HEK293T (cell line): Measurements from ENCODE around the gene TNNI3K.

ENCODE experiments used
- CTCF ChIA-PET: fragments of 350-600 bp; formaldehyde crosslinking; extraction: SDS; loops from one replicate; lab custom pipeline; 2021; ENCODE audit warnings: antibody characterized with exemption, inconsistent platforms; lab: Yijun Ruan, JAX
- POLR2A ChIA-PET: fragments of 350-600 bp; formaldehyde crosslinking; extraction: SDS; loops from one replicate; lab custom pipeline; 2020; ENCODE audit warnings: antibody characterized with exemption, inconsistent platforms; lab: Yijun Ruan, JAX
- DNase-seq: peaks from one replicate; pipeline ENCODE4 v3.0.0; 2012; ENCODE audit warnings: mixed read lengths; ENCODE audit errors: extremely low spot score
- ARNT ChIP-seq: fragments of 450-650 bp; IDR thresholded peaks from 2 replicates; pipeline ENCODE4 v1.6.1; 2017; ENCODE audit warnings: mild to moderate bottlenecking
- BHLHE40 ChIP-seq: fragments of 450-650 bp; IDR thresholded peaks from 2 replicates; pipeline ENCODE4 v1.6.1; 2016; ENCODE audit warnings: mild to moderate bottlenecking, moderate library complexity, borderline replicate concordance
- CTBP1 ChIP-seq: fragments of 450-650 bp; IDR thresholded peaks from 2 replicates; pipeline ENCODE4 v1.6.1; 2016; ENCODE audit warnings: borderline replicate concordance
- ELF4 ChIP-seq: fragments of 450-650 bp; IDR thresholded peaks from 2 replicates; pipeline ENCODE4 v1.6.1; 2017; ENCODE audit warnings: antibody characterized with exemption
- FOXA1 ChIP-seq: fragments of 450-650 bp; IDR thresholded peaks from 2 replicates; pipeline ENCODE4 v1.6.1; 2016; ENCODE audit warnings: mild to moderate bottlenecking
- FOXK2 ChIP-seq: fragments of 450-650 bp; IDR thresholded peaks from 2 replicates; pipeline ENCODE4 v1.6.1; 2016; ENCODE audit warnings: mild to moderate bottlenecking
- FOXM1 ChIP-seq: fragments of 450-650 bp; IDR thresholded peaks from 2 replicates; pipeline ENCODE4 v1.6.1; 2017; ENCODE audit warnings: mild to moderate bottlenecking, borderline replicate concordance
- HDGF ChIP-seq: fragments of 450-650 bp; IDR thresholded peaks from 2 replicates; pipeline ENCODE4 v1.6.1; 2017; ENCODE audit warnings: antibody characterized with exemption, borderline replicate concordance
- L3MBTL2 ChIP-seq: fragments of 450-650 bp; conservative IDR thresholded peaks from 2 replicates; pipeline ENCODE4 v1.6.1; 2016; ENCODE audit warnings: mild to moderate bottlenecking
- LEF1 ChIP-seq: fragments of 450-650 bp; IDR thresholded peaks from 2 replicates; pipeline ENCODE4 v1.6.1; 2017; ENCODE audit warnings: mild to moderate bottlenecking, borderline replicate concordance
- NFRKB ChIP-seq: fragments of 450-650 bp; IDR thresholded peaks from 2 replicates; pipeline ENCODE4 v1.6.1; 2016; ENCODE audit warnings: mild to moderate bottlenecking, moderate library complexity
- SP1 ChIP-seq: fragments of 450-650 bp; IDR thresholded peaks from 2 replicates; pipeline ENCODE4 v1.6.1; 2017
- SUZ12 ChIP-seq: fragments of 450-650 bp; IDR thresholded peaks from 2 replicates; pipeline ENCODE4 v1.6.1; 2016; ENCODE audit warnings: mild to moderate bottlenecking
- TARDBP ChIP-seq: fragments of 450-650 bp; IDR thresholded peaks from 2 replicates; pipeline ENCODE4 v1.6.1; 2016
- ZNF384 ChIP-seq: fragments of 450-650 bp; IDR thresholded peaks from 2 replicates; pipeline ENCODE4 v1.6.1; 2016
- TF ChIP-seq, protein P1 (sequence below): fragments of 450-650 bp; IDR thresholded peaks from 2 replicates; pipeline ENCODE4 v1.6.1; 2016

The TNNI3K gene

DNA sequence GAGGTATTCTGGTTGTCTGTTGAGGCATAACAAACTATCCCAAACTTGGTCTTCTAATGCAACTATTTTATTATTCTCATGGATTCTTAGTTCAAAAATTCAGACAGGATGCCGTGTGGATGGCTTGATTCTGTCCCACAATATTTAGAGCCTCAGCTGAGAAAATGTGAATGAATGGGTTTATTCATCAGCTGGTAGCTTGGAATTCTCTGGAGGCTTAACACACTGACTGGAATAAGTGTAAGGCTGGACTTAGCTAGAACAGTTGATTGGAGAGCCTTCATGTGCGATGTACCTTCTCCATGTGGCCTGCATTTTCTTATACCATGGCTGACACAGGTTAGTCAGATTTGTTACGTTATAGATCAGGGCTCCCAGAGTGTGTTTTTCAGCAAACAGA lies 30.8 kb downstream of the TNNI3K start:
- TF ChIP-seq, protein P1, sequence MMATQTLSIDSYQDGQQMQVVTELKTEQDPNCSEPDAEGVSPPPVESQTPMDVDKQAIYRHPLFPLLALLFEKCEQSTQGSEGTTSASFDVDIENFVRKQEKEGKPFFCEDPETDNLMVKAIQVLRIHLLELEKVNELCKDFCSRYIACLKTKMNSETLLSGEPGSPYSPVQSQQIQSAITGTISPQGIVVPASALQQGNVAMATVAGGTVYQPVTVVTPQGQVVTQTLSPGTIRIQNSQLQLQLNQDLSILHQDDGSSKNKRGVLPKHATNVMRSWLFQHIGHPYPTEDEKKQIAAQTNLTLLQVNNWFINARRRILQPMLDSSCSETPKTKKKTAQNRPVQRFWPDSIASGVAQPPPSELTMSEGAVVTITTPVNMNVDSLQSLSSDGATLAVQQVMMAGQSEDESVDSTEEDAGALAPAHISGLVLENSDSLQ, result no peak
- TF ChIP-seq TARDBP (no peak), L3MBTL2 (no peak), ELF4 (no peak)
- POLR2A ChIA-PET, result no interaction called here
- DNase-seq, result no peak
- CTCF ChIA-PET, result no interaction called here

DNA sequence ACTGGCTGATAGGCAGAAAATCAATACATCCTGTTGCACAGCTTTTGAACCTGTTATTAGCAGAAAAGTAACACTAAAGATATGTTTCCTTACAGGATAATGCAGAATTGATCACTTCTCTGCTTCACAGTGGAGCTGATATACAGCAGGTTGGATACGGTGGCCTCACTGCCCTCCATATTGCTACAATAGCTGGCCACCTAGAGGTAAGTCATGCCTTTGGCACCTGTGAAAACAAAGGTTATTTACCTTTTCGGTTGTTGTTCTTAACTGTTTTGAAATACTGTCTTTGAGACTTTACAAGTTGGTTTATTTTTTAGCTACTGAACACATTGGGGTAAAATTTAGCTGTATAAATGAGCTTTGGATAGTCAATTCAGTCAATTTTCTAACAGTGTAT lies 36.3 kb downstream of the TNNI3K start:
- CTCF ChIA-PET, result no interaction called here
- no peak for DNase-seq
- POLR2A ChIA-PET, result no interaction called here
- no peak for TF ChIP-seq FOXA1
- TF ChIP-seq NFRKB, result no peak
- TF ChIP-seq FOXM1, result no peak
- TF ChIP-seq CTBP1, result no peak
- no peak for TF ChIP-seq FOXK2
- TF ChIP-seq BHLHE40, result no peak
- TF ChIP-seq SP1, result no peak
- TF ChIP-seq, protein P1, result no peak
- TF ChIP-seq ELF4, result no peak
- no peak for TF ChIP-seq HDGF
- TF ChIP-seq L3MBTL2, result no peak
- no peak for TF ChIP-seq SUZ12
- TF ChIP-seq ZNF384, result no peak
- TF ChIP-seq ARNT, result no peak
- no peak for TF ChIP-seq TARDBP
- no peak for TF ChIP-seq LEF1

DNA sequence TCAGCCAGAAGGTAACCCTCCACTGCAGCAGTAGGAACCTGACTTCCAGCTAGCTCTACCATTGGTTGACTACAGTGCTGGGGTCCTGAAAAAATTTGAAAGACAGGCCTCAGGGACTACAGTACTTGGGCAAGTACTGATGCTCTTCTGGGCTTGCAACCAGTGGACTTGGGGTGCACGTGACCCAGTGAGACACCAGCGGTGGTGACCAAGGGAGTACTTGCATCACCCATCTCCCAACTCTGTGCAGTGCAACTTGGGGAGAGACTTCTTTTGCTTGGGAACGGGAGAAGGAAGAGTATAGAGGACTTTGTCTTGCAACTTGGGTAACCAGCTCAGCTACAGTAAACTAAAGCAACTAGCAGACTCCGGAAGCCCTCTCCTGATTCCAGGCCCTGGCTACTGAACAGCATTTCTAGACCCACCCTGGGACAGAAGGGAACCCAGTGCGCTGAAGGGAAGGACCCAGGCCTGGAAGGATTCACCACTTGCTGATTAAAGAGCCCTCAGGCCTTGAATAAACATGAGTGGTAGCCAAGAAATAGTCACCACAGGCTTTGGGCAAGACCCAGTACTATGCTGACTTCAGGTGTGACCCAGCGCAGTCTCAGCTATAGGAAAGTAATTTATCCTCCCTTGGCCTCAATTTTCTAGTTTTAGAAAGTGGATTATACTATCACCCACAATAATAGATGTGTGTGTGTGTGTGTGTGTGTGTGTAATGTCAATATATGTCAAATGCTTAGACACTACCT lies 45.6 kb downstream of the TNNI3K start:
- TF ChIP-seq ZNF384 (no peak), SP1 (no peak), ELF4 (no peak), FOXM1 (no peak), NFRKB (no peak), HDGF (no peak), BHLHE40 (no peak)
- TF ChIP-seq, protein P1, result no peak
- POLR2A ChIA-PET, result no interaction called here
- CTCF ChIA-PET, result no interaction called here
- no peak for DNase-seq

DNA sequence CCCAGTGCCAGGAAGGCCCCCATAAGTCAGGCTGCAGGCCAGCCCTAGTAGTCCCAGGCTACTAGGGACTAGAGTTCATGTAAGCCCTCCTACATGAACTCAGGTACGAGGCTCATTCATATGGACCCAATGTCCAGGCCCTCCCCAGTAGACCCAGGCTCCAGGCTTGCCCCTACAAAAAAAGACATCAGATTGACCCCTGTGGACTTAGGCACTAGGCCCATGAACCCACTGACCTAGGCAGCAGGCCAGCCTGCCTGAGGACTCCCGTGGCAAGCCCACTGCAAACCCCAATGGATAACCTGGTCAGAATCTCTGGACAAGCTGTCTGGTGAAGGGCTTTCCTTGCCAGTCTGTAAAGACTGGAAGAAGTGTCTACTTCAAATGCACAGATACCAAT lies 51.2 kb downstream of the TNNI3K start:
- POLR2A ChIA-PET, result no interaction called here
- TF ChIP-seq TARDBP, result no peak
- TF ChIP-seq L3MBTL2, result no peak
- no peak for TF ChIP-seq FOXA1
- TF ChIP-seq HDGF, result no peak
- TF ChIP-seq ELF4, result no peak
- no peak for TF ChIP-seq ZNF384
- no peak for TF ChIP-seq SP1
- no peak for TF ChIP-seq FOXK2
- TF ChIP-seq FOXM1, result no peak
- no peak for TF ChIP-seq ARNT
- no peak for TF ChIP-seq CTBP1
- CTCF ChIA-PET, result no interaction called here
- DNase-seq, result no peak

DNA sequence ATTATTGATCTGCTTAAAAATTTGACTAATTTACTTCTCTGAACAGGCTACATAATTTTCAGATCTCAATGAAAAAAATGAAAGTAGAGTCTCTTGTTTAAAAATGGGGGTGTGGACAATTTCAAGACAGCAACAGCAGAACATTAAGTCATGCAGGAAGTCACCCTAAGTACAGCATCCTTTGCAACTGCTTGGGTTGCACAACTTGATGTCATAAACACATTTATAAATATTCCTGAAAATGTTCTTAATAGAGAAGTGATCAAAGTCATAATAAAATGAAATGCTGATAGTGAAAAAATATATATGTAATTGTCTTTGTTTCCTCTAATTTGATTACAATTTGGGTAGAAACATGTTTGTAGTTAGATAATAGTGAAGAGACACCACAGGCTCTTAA lies 79.3 kb downstream of the TNNI3K start:
- ChIA-PET CTCF (no interaction called here), POLR2A (no interaction called here)
- TF ChIP-seq SUZ12, result no peak
- no peak for TF ChIP-seq TARDBP
- TF ChIP-seq FOXM1, result no peak
- no peak for TF ChIP-seq FOXA1
- TF ChIP-seq ARNT, result no peak
- no peak for TF ChIP-seq NFRKB
- no peak for TF ChIP-seq ZNF384
- TF ChIP-seq, protein P1, result no peak
- TF ChIP-seq HDGF, result no peak
- TF ChIP-seq LEF1, result no peak
- no peak for DNase-seq

DNA sequence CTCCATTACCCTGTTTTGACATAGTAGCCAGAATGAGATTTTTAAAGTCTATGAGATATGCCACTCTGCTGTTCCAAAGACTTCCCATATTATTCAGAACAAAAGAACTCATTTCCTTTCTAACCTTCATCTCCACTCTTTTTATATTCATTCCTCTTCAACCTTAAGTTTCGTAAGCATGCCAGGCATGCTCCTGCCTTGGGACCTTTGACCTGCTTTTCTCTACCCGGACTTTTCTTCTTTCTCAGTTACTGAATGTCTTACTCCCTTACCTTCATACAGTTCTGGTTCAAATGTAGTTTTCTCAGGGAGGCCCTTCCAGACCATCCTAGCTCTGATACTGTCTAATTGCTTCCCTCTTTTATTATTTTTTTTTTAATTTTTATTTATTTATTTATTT lies 81.1 kb downstream of the TNNI3K start:
- no peak for TF ChIP-seq FOXA1
- TF ChIP-seq, protein P1, result no peak
- no peak for TF ChIP-seq ELF4
- TF ChIP-seq L3MBTL2, result no peak
- TF ChIP-seq ARNT, result no peak
- no peak for TF ChIP-seq CTBP1
- no peak for TF ChIP-seq TARDBP
- TF ChIP-seq FOXM1, result no peak
- TF ChIP-seq HDGF, result no peak
- no peak for TF ChIP-seq NFRKB
- TF ChIP-seq LEF1, result no peak
- TF ChIP-seq SP1, result no peak
- TF ChIP-seq SUZ12, result no peak
- TF ChIP-seq ZNF384, result no peak
- POLR2A ChIA-PET, result no interaction called here
- CTCF ChIA-PET, result no interaction called here
- no peak for DNase-seq
